Heart right ventricle (tissue), 16 donors: Measurements from ENCODE around the gene SH3GL3. TPM values are rescaled to one million over a fixed set of nuclear protein-coding genes. Genes with fewer than 3 reads are reported as not detected.

Experiments used
- ATAC-seq, 8 donors: fragments of 200-7000 bp; cut with Tn5 transposase; one replicate each; pipeline ENCODE4 v1.9.1; 2020; ENCODE audit warnings: mild to moderate bottlenecking in 8 of 8, moderate library complexity in 8 of 8, moderate number of reproducible peaks in 1 of 8
- DNase-seq, 2 donors: peaks; one replicate each; pipeline ENCODE4 v3.0.0-alpha.2; 2020
- H3K27ac ChIP-seq, 10 donors: fragments of 200-600 bp; sonication (generic) in 2 of 10; one replicate each; pipeline versions ENCODE4 v1.5.0 to v1.8.0; 2020 to 2022; ENCODE audit warnings: mild to moderate bottlenecking in 3 of 10
- H3K27me3 ChIP-seq, 7 donors: fragments of 200-600 bp; one replicate each; pipeline ENCODE4 v1.8.0; 2021 to 2022; ENCODE audit warnings: mild to moderate bottlenecking in 2 of 7
- H3K36me3 ChIP-seq, 9 donors: fragments of 200-600 bp; sonication (generic) in 1 of 9; one replicate each; pipeline versions ENCODE4 v1.5.0 to v1.8.0; 2020 to 2022; ENCODE audit warnings: mild to moderate bottlenecking in 2 of 9
- H3K4me1 ChIP-seq, 9 donors: fragments of 200-600 bp; sonication (generic) in 1 of 9; one replicate each; pipeline versions ENCODE4 v1.5.0 to v1.8.0; 2020 to 2022; ENCODE audit warnings: mild to moderate bottlenecking in 4 of 9
- H3K4me3 ChIP-seq, 10 donors: fragments of 200-600 bp; sonication (generic) in 2 of 10; one replicate each; pipeline versions ENCODE4 v1.5.0 to v1.8.0; 2020 to 2022; ENCODE audit warnings: mild to moderate bottlenecking in 7 of 10, moderate library complexity in 2 of 10
- H3K9me3 ChIP-seq, 11 donors: fragments of 200-600 bp in 10 of 11; sonication (generic) in 2 of 11; one replicate each; pipeline versions ENCODE4 v1.5.0 to v1.8.0; 2013 to 2022; ENCODE audit warnings: mild to moderate bottlenecking in 2 of 11, control low read depth in 1 of 11, moderate library complexity in 1 of 11
- WGBS, 2 donors: extraction: QIAGEN DNeasy Blood & Tissue Kit; methylation state at CpG; one replicate each; pipeline ENCODE4 v1.1.7; 2013; ENCODE audit warnings: inconsistent platforms in 1 of 2; 5-methylcytosine and 5-hydroxymethylcytosine counted together
- intact Hi-C, 10 donors: fragments of 100-400 bp; cut with DNase I; formaldehyde crosslinking; loops; one replicate each; pipeline versions ENCODE4 v1.11.1 to v1.14.2; 2022
- polyA plus RNA-seq, 2 donors: library from polyadenylated mRNA; stranded (reverse); fragments of 200-250 nt; gene quantifications; one replicate each; pipeline ENCODE4 v1.2.3, GENCODE V29; 2013
- total RNA-seq, 10 donors: library from RNA; stranded (reverse); fragmentation: NEBNext Ultra II Directional in 3 of 10; extraction: Animal tissue kit (Norgen Biotek cat#: 25700) in 3 of 10; gene quantifications; one replicate each; pipeline versions ENCODE4 v1.2.1 to v1.2.4, GENCODE V29; 2021 to 2023
- TF ChIP-seq, protein P1 (sequence below), 9 donors: fragments of 200-600 bp; sonication (generic) in 2 of 9; IDR thresholded peaks; one replicate each; pipeline versions ENCODE4 v1.5.0 to v1.8.0; 2021 to 2022; ENCODE audit warnings: antibody characterized with exemption in 9 of 9, mild to moderate bottlenecking in 5 of 9, moderate library complexity in 1 of 9
- donor health status: Arrhythmogenic right ventricular cardiomyopathy.
- donor health status: ischemic (EF 13 %, LVEDD 7.1; RV severe dilation, severe dysfunction).
- donor health status: healthy with polysubstance abuse.
- donor health status: DM: no; HTN: yes; CAD: no.
- donor health status: DM: no; HTN: no; CAD: no.
- donor health status: ischemic (EF 25% LVEDD 6.9; RV normal size, moderate dysfunction).
- donor health status: ischemic (EF 25% LVEDD 5.7; RV mildly dilated, moderate dysfunction).
- donor health status: healthy.
- donor health status: DM: yes; HTN: yes; CAD: no.
- donor health status: Ischemic cardiomyopathy.
- donor health status: ischemic (EF 35%, LVEDD 5.7; RV mildly dilated, moderate dysfunction).
- donor health status: nonischemic (EF 11% LVEDD 7.7; RV severe dilation, severe dysfunction).
- donor health status: DM: yes; HTN: yes; CAD: no.
- donor health status: PGD.
- donor health status: ischemic (EF 29% LVEDD 5.4; RV normal size, mild dysfunction).
- donor health status: nonischemic (EF 23%, LVEDD 6.1; RV moderate dilation, normal function).

SH3GL3 gene
- total and polyA plus RNA-seq, 12 donors, result 0.13 to 0.17 TPM; not detected in 10

- ATAC-seq (no peak), DNase-seq (no peak)
- Histone ChIP-seq H3K27me3 (no peaks in the 10 kb centered on the region), H3K4me1 (no peaks in the 10 kb centered on the region), H3K36me3 (no peaks in the 10 kb centered on the region), H3K9me3 (peaks cover 0 to 31% (median 11%) of the 10 kb centered on the region in 11 donors), H3K4me3 (no peak overlapping the region), H3K27ac (no peak overlapping the region)
- TF ChIP-seq, protein P1, sequence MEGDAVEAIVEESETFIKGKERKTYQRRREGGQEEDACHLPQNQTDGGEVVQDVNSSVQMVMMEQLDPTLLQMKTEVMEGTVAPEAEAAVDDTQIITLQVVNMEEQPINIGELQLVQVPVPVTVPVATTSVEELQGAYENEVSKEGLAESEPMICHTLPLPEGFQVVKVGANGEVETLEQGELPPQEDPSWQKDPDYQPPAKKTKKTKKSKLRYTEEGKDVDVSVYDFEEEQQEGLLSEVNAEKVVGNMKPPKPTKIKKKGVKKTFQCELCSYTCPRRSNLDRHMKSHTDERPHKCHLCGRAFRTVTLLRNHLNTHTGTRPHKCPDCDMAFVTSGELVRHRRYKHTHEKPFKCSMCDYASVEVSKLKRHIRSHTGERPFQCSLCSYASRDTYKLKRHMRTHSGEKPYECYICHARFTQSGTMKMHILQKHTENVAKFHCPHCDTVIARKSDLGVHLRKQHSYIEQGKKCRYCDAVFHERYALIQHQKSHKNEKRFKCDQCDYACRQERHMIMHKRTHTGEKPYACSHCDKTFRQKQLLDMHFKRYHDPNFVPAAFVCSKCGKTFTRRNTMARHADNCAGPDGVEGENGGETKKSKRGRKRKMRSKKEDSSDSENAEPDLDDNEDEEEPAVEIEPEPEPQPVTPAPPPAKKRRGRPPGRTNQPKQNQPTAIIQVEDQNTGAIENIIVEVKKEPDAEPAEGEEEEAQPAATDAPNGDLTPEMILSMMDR (IDR thresholded peaks at IDR 0.05), result no peak
- intact Hi-C loops, result no loop called here
These were observed 196.1 kb downstream of the SH3GL3 start for GRCh38 chr15:83643201-83643600.

DNA sequence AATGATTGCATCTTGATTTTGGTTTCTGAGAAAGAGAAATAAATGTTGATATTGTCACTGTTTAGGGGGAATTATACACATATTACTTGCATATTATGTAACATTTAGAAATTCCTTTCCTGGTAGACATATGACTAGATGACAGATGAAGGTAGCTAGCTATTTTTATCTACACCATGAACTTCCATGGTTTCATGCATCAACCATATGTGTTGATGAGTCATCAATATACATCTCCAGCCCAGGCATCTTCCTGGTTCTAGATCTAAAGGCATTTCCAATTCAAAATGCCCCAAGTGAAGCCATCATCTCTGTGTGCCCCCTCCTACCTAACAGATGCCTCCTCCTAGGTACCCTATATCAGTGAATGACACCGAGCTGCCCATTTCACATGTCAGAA is 197.3 kb downstream of the SH3GL3 start:
- H3K9me3 ChIP-seq, result peaks cover 0 to 25% (median 11%) of the 10 kb centered on the region in 11 donors
- intact Hi-C loops, result no loop called here
- TF ChIP-seq, protein P1 (IDR thresholded peaks at IDR 0.05), result no peak

GRCh38 chr15:83650831-83651230 is 203.7 kb downstream of the SH3GL3 start:
- Histone ChIP-seq H3K27ac (no peak overlapping the region), H3K4me3 (no peak overlapping the region), H3K4me1 (peaks cover 0 to 27% (median 13%) of the 10 kb centered on the region in 9 donors), H3K9me3 (peaks cover 0 to 4% (median 0%) of the 10 kb centered on the region in 11 donors), H3K27me3 (peaks cover 0 to 36% (median 9%) of the 10 kb centered on the region in 7 donors), H3K36me3 (no peaks in the 10 kb centered on the region)
- 90 to 94% methylated on average over 2 of the region's 2 CpGs for WGBS, 2 donors
- intact Hi-C loops, result loop anchor here in 3 of 10 donors (5.0 to 10.0 kb wide), 5 partner anchors 64 to 194 kb away; no protein-coding TSS in a partner anchor
- ATAC-seq, result no peak
- TF ChIP-seq, protein P1 (IDR thresholded peaks at IDR 0.05), result no peak
- no peak for DNase-seq

More for the DNA sequence above, 197.3 kb downstream of the SH3GL3 start:
- H3K4me1 ChIP-seq, result no peaks in the 10 kb centered on the region
- ATAC-seq, result no peak
- WGBS, 2 donors, result 92 to 97% methylated on average over 1 of the region's 1 CpG
- no peaks in the 10 kb centered on the region for H3K27me3 ChIP-seq
- no peak overlapping the region for H3K4me3 ChIP-seq
- DNase-seq, result no peak
- no peaks in the 10 kb centered on the region for H3K36me3 ChIP-seq
- no peak overlapping the region for H3K27ac ChIP-seq

DNA sequence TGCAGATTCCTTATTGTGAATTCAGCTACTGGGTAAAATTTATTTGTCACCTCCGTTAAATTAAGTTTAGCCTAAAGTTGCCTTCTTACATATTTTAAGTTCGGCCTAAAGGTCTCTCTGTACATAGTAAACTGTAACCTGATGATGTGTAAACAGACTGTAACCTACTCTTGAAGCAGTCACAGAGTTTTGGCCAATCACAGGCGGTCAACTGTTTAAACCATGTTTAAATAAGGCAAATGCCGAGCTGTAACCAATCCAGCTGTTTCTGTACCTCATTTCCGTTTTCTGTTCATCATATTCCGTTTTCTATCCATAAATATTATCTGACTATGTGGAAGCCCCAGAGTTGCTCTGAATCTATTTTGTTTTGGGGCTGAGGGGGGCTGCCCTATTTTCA is 204.4 kb downstream of the SH3GL3 start:
- Histone ChIP-seq H3K27me3 (peaks cover 0 to 36% (median 9%) of the 10 kb centered on the region in 7 donors), H3K4me1 (peaks cover 0 to 34% (median 13%) of the 10 kb centered on the region in 9 donors), H3K27ac (no peak overlapping the region), H3K9me3 (peaks cover 0 to 4% (median 0%) of the 10 kb centered on the region in 11 donors), H3K36me3 (peaks cover 0 to 7% (median 0%) of the 10 kb centered on the region in 9 donors), H3K4me3 (no peak overlapping the region)
- TF ChIP-seq, protein P1 (IDR thresholded peaks at IDR 0.05), result no peak
- 93 to 95% methylated on average over 6 of the region's 6 CpGs for WGBS, 2 donors
- DNase-seq, result no peak
- ATAC-seq, result no peak
- intact Hi-C loops, result loop anchor here in 3 of 10 donors (5.0 to 10.0 kb wide), 5 partner anchors 64 to 193 kb away; no protein-coding TSS in a partner anchor
